ENCODE measurements around the gene RRBP1. TPM values are rescaled to one million over a fixed set of nuclear protein-coding genes. Genes with fewer than 3 reads are reported as not detected.

Gene RRBP1
- total and polyA plus RNA-seq, 2 donors (not counting 3 experiments of a cell fraction or from before 2014, with no cell fraction given), result 50.3 to 236 TPM

GRCh38 chr20:17614812-17615644, 67.0 kb downstream of the RRBP1 start:
- H3K9ac ChIP-seq (replicated peaks; ENCODE audit: extremely low read depth, insufficient read depth, low read length), result no peak overlapping the region
- FAIRE-seq, result no peak
- H3K27ac ChIP-seq (ENCODE audit: insufficient read depth, low read depth, low read length), result no peak overlapping the region
- H3K79me2 ChIP-seq (ENCODE audit: control insufficient read depth, insufficient read depth, low read length), result no peaks in the 10 kb centered on the region
- dilution Hi-C loops (cut with MboI; ENCODE audit: extremely low pct_ligation_motif_present, low sequenced_read_pairs) (no loop called here), intact Hi-C loops (cut with micrococcal nuclease) (no loop called here)
- TF ChIP-seq, protein P1, sequence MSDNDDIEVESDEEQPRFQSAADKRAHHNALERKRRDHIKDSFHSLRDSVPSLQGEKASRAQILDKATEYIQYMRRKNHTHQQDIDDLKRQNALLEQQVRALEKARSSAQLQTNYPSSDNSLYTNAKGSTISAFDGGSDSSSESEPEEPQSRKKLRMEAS (IDR thresholded peaks at IDR 0.05; ENCODE audit: insufficient read depth, insufficient read length), result no peak
- no peak for TF ChIP-seq CTCF (IDR thresholded peaks at IDR 0.05; ENCODE audit: extremely low read depth in 1 of 2, insufficient read depth in 1 of 2, low read depth in 1 of 2, low read length in 2 of 2)
- TF ChIP-seq POLR2AphosphoS5 (IDR thresholded peaks at IDR 0.05; ENCODE audit: insufficient read depth, low read depth, low read length), result no peak
- TF ChIP-seq POLR2A (IDR thresholded peaks at IDR 0.05; ENCODE audit: low read depth, low read length), result no peak
- H3K4me2 ChIP-seq (ENCODE audit: insufficient read depth, low read length), result no peak overlapping the region
- BruUV-seq (replicated peaks), result no TSS peak
- H3K4me1 ChIP-seq (ENCODE audit: control insufficient read depth, extremely low read depth, insufficient read depth, low read length), result no peaks in the 10 kb centered on the region
- no peaks in the 10 kb centered on the region for H4K20me1 ChIP-seq (replicated peaks; ENCODE audit: control insufficient read depth, extremely low read depth, insufficient read depth, low read length)
- H3K9me1 ChIP-seq (replicated peaks; ENCODE audit: control insufficient read depth, extremely low read depth, insufficient read depth, low read length), result no peaks in the 10 kb centered on the region
- peaks cover 4 to 50% of the 10 kb centered on the region in 2 experiments for H3K36me3 ChIP-seq (ENCODE audit: control insufficient read depth in 2 of 2, extremely low read depth in 1 of 2, insufficient read depth in 2 of 2, low read length in 2 of 2)
- POLR2A ChIA-PET, result interaction anchor here (0.8 kb wide), 1 partner anchor 58 kb away, joined by 3 read pairs; no protein-coding TSS in a partner anchor
- no peak for DNase-seq (ENCODE audit: low read depth, low spot score)
- H3K4me3 ChIP-seq (replicated peaks in 1 of 3; ENCODE audit: insufficient read depth in 1 of 3, low read depth in 1 of 3, low read length in 3 of 3), result no peak overlapping the region
- no peaks in the 10 kb centered on the region for H3K27me3 ChIP-seq (ENCODE audit: control insufficient read depth in 2 of 2, insufficient read depth in 2 of 2, low read length in 2 of 2)
- H2AFZ ChIP-seq (ENCODE audit: low read depth, low read length), result no peak overlapping the region
- H3K9me3 ChIP-seq (replicated peaks; ENCODE audit: control insufficient read depth, insufficient read depth, low read length), result no peaks in the 10 kb centered on the region
- CTCF ChIA-PET, result interaction anchor here (1.0 to 7.7 kb wide), 7 partner anchors 45 to 283 kb away, joined by 3 to 89 read pairs (median 3); partner anchors contain the start of genes BFSP1, DSTN and RRBP1
